Superior temporal gyrus (tissue), 1 donor: ENCODE results near the gene CSRP2.

Experiments
- DNase-seq: peaks from one replicate; pipeline ENCODE4 v3.0.0-alpha.2; 2016; ENCODE audit errors: extremely low spot score

The CSRP2 gene

GRCh38 chr12:76891609-76892008, 12.8 kb upstream of the CSRP2 start:
- DNase-seq, result no peak

- DNase-seq, result no peak
Observed at GRCh38 chr12:76890151-76891143, 11.6 kb upstream of the CSRP2 start.

GRCh38 chr12:76888775-76889174, 10.0 kb upstream of the CSRP2 start:
- no peak for DNase-seq

- DNase-seq, result no peak
Observed at GRCh38 chr12:76883811-76884210, 5.0 kb upstream of the CSRP2 start.

GRCh38 chr12:76883151-76883550, 4.3 kb upstream of the CSRP2 start:
- no peak for DNase-seq

GRCh38 chr12:76882367-76882766, 3.5 kb upstream of the CSRP2 start:
- DNase-seq, result no peak

- DNase-seq, result no peak
Observed at GRCh38 chr12:76881142-76881541, 2.3 kb upstream of the CSRP2 start.

- no peak for DNase-seq
Observed at GRCh38 chr12:76880519-76881023, 1.8 kb upstream of the CSRP2 start.

GRCh38 chr12:76879710-76880518, 1.1 kb upstream of the CSRP2 start:
- DNase-seq, result no peak

- no peak for DNase-seq
Observed at GRCh38 chr12:76878099-76878898, 520 bp downstream of the CSRP2 start.

GRCh38 chr12:76876696-76877229, 2.1 kb downstream of the CSRP2 start:
- no peak for DNase-seq

- DNase-seq, result no peak
Observed at GRCh38 chr12:76874491-76875190, 4.2 kb downstream of the CSRP2 start.

- DNase-seq, result no peak
Observed at GRCh38 chr12:76874027-76874426, 4.8 kb downstream of the CSRP2 start.

- no peak for DNase-seq
Observed at GRCh38 chr12:76872415-76872814, 6.4 kb downstream of the CSRP2 start.

- no peak for DNase-seq
Observed at GRCh38 chr12:76871742-76872141, 7.1 kb downstream of the CSRP2 start.

- DNase-seq, result no peak
Observed at GRCh38 chr12:76871082-76871481, 7.7 kb downstream of the CSRP2 start.

GRCh38 chr12:76866726-76867125, 12.1 kb downstream of the CSRP2 start:
- DNase-seq, result no peak

- DNase-seq, result no peak
Observed at GRCh38 chr12:76866151-76866567, 12.7 kb downstream of the CSRP2 start.

GRCh38 chr12:76864791-76865400, 13.9 kb downstream of the CSRP2 start:
- DNase-seq, result no peak

- DNase-seq, result no peak
Observed at GRCh38 chr12:76863837-76864236, 15.0 kb downstream of the CSRP2 start.
